HG03196 (cell line): Measurements from ENCODE around the gene DHRS13.
"Not testable (repeated sequence)": the region's sequence is repeated elsewhere in the genome, so short reads cannot be mapped to it uniquely, and the experiment has no call there.

ENCODE experiments used
- ATAC-seq: cut with Tn5 transposase; IDR thresholded peaks from one replicate; pipeline ENCODE4 v1.9.1; 2021; ENCODE audit not compliant: unreplicated experiment

DHRS13 gene

GRCh38 chr17:28937044-28937729 is 34.3 kb upstream of the DHRS13 start:
- ATAC-seq = no peak

- ATAC-seq = no peak
These were observed 33.0 kb upstream of the DHRS13 start for GRCh38 chr17:28935744-28936460.

GRCh38 chr17:28934508-28934907 is 31.6 kb upstream of the DHRS13 start:
- not testable (repeated sequence) for ATAC-seq

- no peak for ATAC-seq
These were observed 26.9 kb upstream of the DHRS13 start for GRCh38 chr17:28929787-28930186.

GRCh38 chr17:28928061-28928460 is 25.2 kb upstream of the DHRS13 start:
- ATAC-seq = no peak

- ATAC-seq = no peak
These were observed 23.9 kb upstream of the DHRS13 start for GRCh38 chr17:28926786-28927185.

GRCh38 chr17:28926366-28926765 is 23.5 kb upstream of the DHRS13 start:
- no peak for ATAC-seq

- ATAC-seq = peak; percentile 46
These were observed 23.1 kb upstream of the DHRS13 start for GRCh38 chr17:28925912-28926365.

GRCh38 chr17:28920201-28920600 is 17.3 kb upstream of the DHRS13 start:
- no peak for ATAC-seq

- no peak for ATAC-seq
These were observed 15.4 kb upstream of the DHRS13 start for GRCh38 chr17:28918295-28918694.

- ATAC-seq = no peak
These were observed 14.6 kb upstream of the DHRS13 start for GRCh38 chr17:28917465-28917864.

GRCh38 chr17:28917029-28917428 is 14.2 kb upstream of the DHRS13 start:
- ATAC-seq = no peak

- ATAC-seq = no peak
These were observed 13.5 kb upstream of the DHRS13 start for GRCh38 chr17:28916302-28916934.

- ATAC-seq = no peak
These were observed 10.1 kb upstream of the DHRS13 start for GRCh38 chr17:28912938-28913333.

- no peak for ATAC-seq
These were observed 9.5 kb upstream of the DHRS13 start for GRCh38 chr17:28912281-28912937.

- no peak for ATAC-seq
These were observed 8.6 kb upstream of the DHRS13 start for GRCh38 chr17:28911411-28912045.

- ATAC-seq = no peak
These were observed 7.7 kb upstream of the DHRS13 start for GRCh38 chr17:28910534-28910933.

GRCh38 chr17:28908640-28909167 is 5.8 kb upstream of the DHRS13 start:
- no peak for ATAC-seq

GRCh38 chr17:28907709-28908475 is 5.0 kb upstream of the DHRS13 start:
- no peak for ATAC-seq
